Measurements from ENCODE around the gene HAO1.
A peak's percentile ranks its signal among the peaks of the same experiment; 100 is the strongest.
"Not testable (repeated sequence)": the region's sequence is repeated elsewhere in the genome, so short reads cannot be mapped to it uniquely, and the experiment has no call there.

Gene HAO1

GRCh38 chr20:7940341-7940740 is at the start of gene HAO1:
HAO1 (minus strand) TSS chr20:7940458; CDS start chr20:7940422, 36 bp downstream.
- ATAC-seq (no peak), DNase-seq (no peak)

- no peak for DNase-seq
- ATAC-seq, result no peak
These were observed 49.1 kb upstream of the HAO1 start for GRCh38 chr20:7989379-7989778.

GRCh38 chr20:7985916-7986315 is 45.7 kb upstream of the HAO1 start:
- DNase-seq, result no peak
- no peak for ATAC-seq

- DNase-seq, result no peak
- ATAC-seq, result no peak
These were observed 43.9 kb upstream of the HAO1 start for GRCh38 chr20:7984192-7984591.

GRCh38 chr20:7981374-7981773 is 41.1 kb upstream of the HAO1 start:
- no peak for ATAC-seq
- DNase-seq, result no peak

- peak; percentile 61 for ATAC-seq
- peak; percentile 8 for DNase-seq
These were observed 40.2 kb upstream of the HAO1 start for GRCh38 chr20:7980332-7981046.

GRCh38 chr20:7977709-7978108 is 37.5 kb upstream of the HAO1 start:
- ATAC-seq, result no peak
- no peak for DNase-seq

GRCh38 chr20:7975851-7976414 is 35.7 kb upstream of the HAO1 start:
- ATAC-seq, result no peak
- no peak for DNase-seq

GRCh38 chr20:7974785-7975435 is 34.7 kb upstream of the HAO1 start:
- DNase-seq (no peak), ATAC-seq (no peak)

GRCh38 chr20:7971536-7972280 is 31.4 kb upstream of the HAO1 start:
- DNase-seq (no peak), ATAC-seq (no peak)

GRCh38 chr20:7967199-7967844 is 27.1 kb upstream of the HAO1 start:
- ATAC-seq (no peak), DNase-seq (no peak)

GRCh38 chr20:7966176-7966575 is 25.9 kb upstream of the HAO1 start:
- DNase-seq, result no peak
- no peak for ATAC-seq

GRCh38 chr20:7959484-7959883 is 19.2 kb upstream of the HAO1 start:
- ATAC-seq (no peak), DNase-seq (no peak)

GRCh38 chr20:7956561-7956960 is 16.3 kb upstream of the HAO1 start:
- not testable (repeated sequence) for ATAC-seq, DNase-seq

- ATAC-seq (no peak), DNase-seq (no peak)
These were observed 10.1 kb upstream of the HAO1 start for GRCh38 chr20:7950387-7950786.

- ATAC-seq (no peak), DNase-seq (no peak)
These were observed 3.6 kb upstream of the HAO1 start for GRCh38 chr20:7943891-7944290.

- ATAC-seq, result no peak
These were observed 595 bp downstream of the HAO1 start for GRCh38 chr20:7939663-7940062.

GRCh38 chr20:7938058-7938457 is 2.2 kb downstream of the HAO1 start:
- no peak for DNase-seq
- ATAC-seq, result no peak

More at GRCh38 chr20:7939663-7940062, 595 bp downstream of the HAO1 start:
- no peak for DNase-seq

GRCh38 chr20:7937328-7937727 is 2.9 kb downstream of the HAO1 start:
- DNase-seq, result no peak
- ATAC-seq, result no peak

- DNase-seq, result no peak
- ATAC-seq, result no peak
These were observed 5.2 kb downstream of the HAO1 start for GRCh38 chr20:7935027-7935551.

GRCh38 chr20:7933346-7933745 is 6.9 kb downstream of the HAO1 start:
- DNase-seq, result no peak
- ATAC-seq, result no peak

- ATAC-seq (no peak), DNase-seq (no peak)
These were observed 9.9 kb downstream of the HAO1 start for GRCh38 chr20:7930343-7930742.
